Measurements from ENCODE around the gene TRIM47. TPM values are rescaled to one million over a fixed set of nuclear protein-coding genes. Genes with fewer than 3 reads are reported as not detected.
"Not testable (repeated sequence)": the region's sequence is repeated elsewhere in the genome, so short reads cannot be mapped to it uniquely, and the experiment has no call there.

Gene TRIM47
- total RNA-seq, 1 experiment from 2014 or later, result 6.9 TPM

GRCh38 chr17:75853433-75853832 is 24.9 kb downstream of the TRIM47 start:
- Histone ChIP-seq H3K4ac (ENCODE audit: low read depth, low read length) (no peak overlapping the region), H3K27me3 (ENCODE audit: insufficient read depth, low read length) (no peaks in the 10 kb centered on the region), H4K5ac (ENCODE audit: insufficient read length, low read depth, low read length) (no peak overlapping the region), H2BK12ac (ENCODE audit: insufficient read length, low read depth, low read length) (no peak overlapping the region), H4K8ac (replicated peaks; ENCODE audit: insufficient read length, low read depth, low read length) (no peak overlapping the region), H3K23me2 (ENCODE audit: insufficient read length, low read depth, low read length, poor library complexity, severe bottlenecking) (peaks cover 2% of the 10 kb centered on the region), H3K18ac (ENCODE audit: insufficient read length, low read depth, low read length) (no peak overlapping the region), H2AFZ (ENCODE audit: low read length) (no peak overlapping the region), H2BK5ac (ENCODE audit: insufficient read length, low read length) (no peak overlapping the region), H2AK5ac (ENCODE audit: insufficient read length, low read length) (no peak overlapping the region), H3K56ac (ENCODE audit: insufficient read length, low read depth, low read length) (no peak overlapping the region), H3K4me2 (ENCODE audit: insufficient read depth, insufficient read length, low read length) (no peak overlapping the region), H3K9me3 (ENCODE audit: control insufficient read depth, low read depth, low read length) (no peaks in the 10 kb centered on the region), H3K14ac (ENCODE audit: insufficient read depth, low read length) (no peak overlapping the region), H3T11ph (ENCODE audit: low read length) (no peak overlapping the region), H2BK120ac (ENCODE audit: low read depth, low read length, poor library complexity, severe bottlenecking) (no peak overlapping the region), H3K23ac (ENCODE audit: insufficient read length, low read depth, low read length) (no peak overlapping the region), H3K79me2 (ENCODE audit: insufficient read depth, low read length) (peaks cover 5% of the 10 kb centered on the region; the same call in 1 of the 2 replicates), H2BK20ac (ENCODE audit: low read depth, low read length, poor library complexity, severe bottlenecking) (no peak overlapping the region), H2BK15ac (ENCODE audit: low read depth, low read length) (no peak overlapping the region), H4K20me1 (ENCODE audit: control insufficient read depth, insufficient read depth, insufficient read length) (no peaks in the 10 kb centered on the region), H4K91ac (ENCODE audit: insufficient read length, low read depth, low read length) (no peak overlapping the region), H3K79me1 (ENCODE audit: insufficient read depth, low read depth, low read length, poor library complexity, severe bottlenecking) (peaks cover 4% of the 10 kb centered on the region), H3K27ac (ENCODE audit: insufficient read length, low read depth, low read length) (no peak overlapping the region), H3K4me1 (ENCODE audit: insufficient read depth, low read length) (peaks cover 5% of the 10 kb centered on the region), H3K9ac (ENCODE audit: extremely low read depth, insufficient read length, low read length) (no peak overlapping the region)
- H3K4me3 Mint-ChIP-seq, result peak overlapping the region in 1 of 2 experiments; percentile 32; a peak in 2 of 5 replicates
- no peak for DNase-seq
- no peaks in the 10 kb centered on the region for H3K9me3 Mint-ChIP-seq
- no peak for TF ChIP-seq CTCF (conservative IDR thresholded peaks at IDR 0.05)
- H3K36me3 Mint-ChIP-seq (ENCODE audit: insufficient read depth in 1 of 3, low read depth in 3 of 3), result peaks cover 9 to 28% (median 26%) of the 10 kb centered on the region in 3 experiments
- WGBS (ENCODE audit: extremely low coverage, insufficient read length, low lambda C conversion rate), result no CpG with 5 or more reads among the region's 7 CpGs
- no peaks in the 10 kb centered on the region for H3K27me3 Mint-ChIP-seq (ENCODE audit: low read depth)
- H3K27ac Mint-ChIP-seq, result no peak overlapping the region; a peak in 1 of 7 replicates
- peaks cover 7 to 14% of the 10 kb centered on the region in 2 experiments for H3K4me1 Mint-ChIP-seq

- H3K4ac ChIP-seq (ENCODE audit: low read depth, low read length); H2AFZ ChIP-seq (ENCODE audit: low read length); H4K5ac ChIP-seq (ENCODE audit: insufficient read length, low read depth, low read length); H3K23ac ChIP-seq (ENCODE audit: insufficient read length, low read depth, low read length); H4K91ac ChIP-seq (ENCODE audit: insufficient read length, low read depth, low read length); H2BK12ac ChIP-seq (ENCODE audit: insufficient read length, low read depth, low read length); H3K9me3 Mint-ChIP-seq; H3K18ac ChIP-seq (ENCODE audit: insufficient read length, low read depth, low read length); H2BK20ac ChIP-seq (ENCODE audit: low read depth, low read length, poor library complexity, severe bottlenecking); H2BK120ac ChIP-seq (ENCODE audit: low read depth, low read length, poor library complexity, severe bottlenecking); H4K8ac ChIP-seq (replicated peaks; ENCODE audit: insufficient read length, low read depth, low read length); H2AK5ac ChIP-seq (ENCODE audit: insufficient read length, low read length); DNase-seq; H2BK15ac ChIP-seq (ENCODE audit: low read depth, low read length); H3K14ac ChIP-seq (ENCODE audit: insufficient read depth, low read length); H3K27ac Mint-ChIP-seq; H3K9me3 ChIP-seq (ENCODE audit: control insufficient read depth, low read depth, low read length); H3K4me3 Mint-ChIP-seq; H3K79me1 ChIP-seq (ENCODE audit: insufficient read depth, low read depth, low read length, poor library complexity, severe bottlenecking); H3K4me1 ChIP-seq (ENCODE audit: insufficient read depth, low read length); H3K9ac ChIP-seq (ENCODE audit: extremely low read depth, insufficient read length, low read length); H3K4me2 ChIP-seq (ENCODE audit: insufficient read depth, insufficient read length, low read length); H3T11ph ChIP-seq (ENCODE audit: low read length); H2BK5ac ChIP-seq (ENCODE audit: insufficient read length, low read length); H3K79me2 ChIP-seq (ENCODE audit: insufficient read depth, low read length); H3K27ac ChIP-seq (ENCODE audit: insufficient read length, low read depth, low read length); H3K27me3 ChIP-seq (ENCODE audit: insufficient read depth, low read length); H3K23me2 ChIP-seq (ENCODE audit: insufficient read length, low read depth, low read length, poor library complexity, severe bottlenecking); H3K56ac ChIP-seq (ENCODE audit: insufficient read length, low read depth, low read length); H3K27me3 Mint-ChIP-seq (ENCODE audit: low read depth); H4K20me1 ChIP-seq (ENCODE audit: control insufficient read depth, insufficient read depth, insufficient read length): not testable (repeated sequence)
- H3K36me3 Mint-ChIP-seq (ENCODE audit: insufficient read depth in 1 of 3, low read depth in 3 of 3), result peaks cover 19 to 46% (median 43%) of the 10 kb centered on the region in 3 experiments
- peaks cover 7 to 15% of the 10 kb centered on the region in 2 experiments for H3K4me1 Mint-ChIP-seq
- WGBS (ENCODE audit: extremely low coverage, insufficient read length, low lambda C conversion rate), result no CpG with 5 or more reads among the region's 15 CpGs
Measured at GRCh38 chr17:75851693-75851991, 26.7 kb downstream of the TRIM47 start.

Measured in H9 (cell line).